ENCODE results near the gene C4orf50.

The C4orf50 gene

DNA sequence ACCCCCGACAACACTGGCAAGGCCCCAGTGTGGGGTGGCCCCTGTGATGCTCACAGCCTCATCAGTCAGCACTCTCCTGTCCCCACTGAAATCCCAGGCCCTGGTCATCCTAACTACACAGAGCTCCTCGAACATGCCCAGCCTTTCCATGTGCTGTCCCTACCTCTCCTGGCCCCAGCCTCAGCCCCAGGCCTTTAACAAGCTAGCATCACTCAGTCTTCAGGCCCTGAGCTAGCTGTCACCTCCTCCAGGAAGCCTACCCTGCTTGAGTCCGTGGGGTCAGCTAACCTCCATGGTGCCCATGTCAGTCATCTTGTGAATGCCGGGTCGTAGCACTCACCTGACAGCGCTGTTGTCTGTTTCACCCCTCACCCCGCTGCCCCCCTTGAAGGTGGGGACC is 25.6 kb upstream of the C4orf50 start:
- DNase-seq (ENCODE audit: low read depth, low spot score): no peak

DNA sequence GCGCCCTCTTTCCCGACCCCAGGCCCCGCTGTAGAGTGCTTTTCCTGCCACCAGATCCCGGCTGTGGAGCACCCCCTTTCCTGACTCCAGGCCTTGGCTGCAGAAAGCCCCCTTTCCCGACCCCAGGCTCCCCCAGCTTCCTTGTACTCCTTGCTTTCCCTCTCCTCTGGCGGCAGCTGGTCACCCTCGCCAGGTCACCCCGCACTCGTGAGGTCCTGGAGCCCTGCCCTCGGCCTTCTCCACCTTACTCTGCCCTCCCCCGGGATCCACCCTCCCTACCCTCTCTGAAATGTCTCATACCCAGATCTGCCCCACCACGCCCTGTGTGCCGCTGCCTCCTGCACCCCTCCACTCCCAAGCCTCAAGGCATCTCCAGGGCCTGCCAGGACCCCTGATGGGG is 25.0 kb upstream of the C4orf50 start:
- DNase-seq (ENCODE audit: low read depth, low spot score): no peak

DNA sequence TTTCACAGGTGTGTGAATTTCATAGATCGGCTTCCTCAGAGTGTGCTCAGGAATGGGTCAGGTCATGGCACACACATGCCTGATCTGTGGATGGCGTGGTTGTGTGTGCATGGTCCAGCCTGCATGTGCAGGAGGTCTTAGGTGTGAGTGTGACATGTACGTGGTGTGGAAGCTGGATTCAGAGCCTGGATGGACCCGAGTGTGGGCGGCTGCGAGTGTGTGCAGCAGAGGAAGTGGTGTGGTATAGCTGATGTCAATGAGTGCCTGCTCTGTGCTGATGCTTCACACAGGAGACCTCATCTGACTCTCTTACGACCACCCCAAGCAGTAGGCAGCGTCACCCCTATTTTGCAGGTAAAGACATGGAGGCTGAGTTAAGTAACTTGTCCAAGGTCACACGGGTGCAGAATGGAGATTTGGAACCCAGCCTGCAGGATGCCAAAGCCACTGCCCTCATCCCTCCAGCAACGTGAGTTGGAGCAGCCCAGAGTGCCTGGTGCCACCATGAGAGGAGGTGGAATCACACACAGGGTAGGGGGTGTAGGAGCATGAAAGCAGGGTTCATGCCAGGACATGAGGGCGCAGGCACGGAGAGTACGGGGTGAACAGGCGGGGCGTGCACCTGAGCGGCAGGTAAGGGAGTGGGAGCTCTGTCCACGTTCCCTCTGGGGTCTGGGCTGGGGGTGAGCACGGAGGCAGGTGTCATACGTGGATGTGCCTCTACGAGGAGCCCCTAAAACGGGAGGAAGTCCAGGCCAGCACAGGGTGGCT is 24.2 kb upstream of the C4orf50 start:
- no peak for DNase-seq (ENCODE audit: low read depth, low spot score)

DNA sequence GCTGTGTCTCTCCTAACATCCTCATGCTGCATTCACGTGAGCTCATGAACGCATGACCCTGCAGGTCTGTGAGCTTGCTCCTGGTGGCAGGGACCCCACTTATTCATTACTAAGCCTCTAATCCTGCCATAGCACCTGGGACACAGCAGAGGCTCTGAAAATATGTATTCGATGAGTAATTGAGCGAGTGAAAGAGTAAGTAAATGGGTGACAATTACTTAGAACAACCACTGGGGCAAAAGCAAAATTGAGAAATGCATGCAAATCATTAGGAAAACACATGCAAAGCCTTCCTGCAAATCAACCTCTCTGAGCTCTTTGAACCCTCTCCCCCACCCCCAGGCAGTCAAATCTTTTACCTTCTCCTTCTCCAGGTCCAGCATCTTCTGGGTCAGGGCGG is 23.6 kb upstream of the C4orf50 start:
- DNase-seq (ENCODE audit: low read depth, low spot score): no peak

DNA sequence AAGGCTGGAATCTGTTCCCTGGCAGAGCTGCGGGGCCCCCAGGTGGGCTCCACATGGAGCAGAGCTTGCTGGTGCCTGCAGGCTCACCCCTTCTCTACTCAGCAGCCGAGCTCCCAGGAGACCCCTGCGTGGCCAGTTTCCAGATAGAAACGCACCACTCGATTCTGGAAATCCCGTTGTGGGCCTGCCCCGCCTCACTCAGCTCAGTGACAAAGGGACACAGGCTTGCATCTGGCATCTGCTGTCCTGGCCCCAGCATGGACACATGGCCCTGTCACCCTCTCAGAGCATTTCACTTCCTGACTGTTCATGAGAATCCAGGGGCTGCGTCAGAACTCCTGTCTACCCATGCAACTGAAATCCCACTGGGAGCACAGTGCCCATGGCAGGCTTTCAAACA is 20.5 kb upstream of the C4orf50 start:
- DNase-seq (ENCODE audit: low read depth, low spot score): no peak

DNA sequence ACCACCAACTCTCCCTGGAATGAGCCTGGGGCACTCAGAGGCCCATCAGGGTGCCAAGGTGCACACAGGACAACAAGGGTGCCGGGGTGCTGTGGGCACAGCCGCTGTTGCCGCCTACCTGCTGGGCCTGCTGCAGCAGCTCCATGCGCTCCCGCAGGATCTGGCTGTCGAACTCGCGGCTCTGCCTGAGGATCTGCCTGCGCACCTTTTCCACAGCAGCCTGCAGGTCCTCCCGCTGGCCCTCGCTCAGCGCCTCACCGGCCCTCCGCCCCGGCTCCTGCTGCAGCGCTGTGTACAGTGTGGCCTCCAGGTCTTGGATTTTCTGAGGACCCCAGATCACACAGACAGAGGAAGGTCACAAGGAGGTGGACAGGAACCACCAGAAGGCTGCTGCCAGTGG is 17.6 kb upstream of the C4orf50 start:
- DNase-seq (ENCODE audit: low read depth, low spot score): no peak

DNA sequence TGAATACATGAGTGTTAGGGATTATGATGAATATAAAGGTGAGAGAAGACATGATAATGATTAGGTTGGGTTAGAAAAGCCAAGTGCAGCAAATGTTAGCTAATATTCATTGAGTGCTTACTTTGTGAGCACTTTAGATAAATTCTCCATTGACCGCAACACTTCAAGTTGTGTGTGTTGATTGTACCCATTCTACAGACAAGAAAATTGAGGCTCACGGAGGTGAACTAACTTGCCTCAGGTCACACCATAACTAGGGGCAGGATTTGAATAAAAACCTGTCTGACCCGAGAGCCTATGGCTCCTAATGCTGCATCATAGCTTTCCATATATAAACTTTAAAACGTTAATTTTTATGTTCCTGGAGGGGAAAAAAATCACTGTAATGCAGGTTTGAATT is 15.2 kb upstream of the C4orf50 start:
- no peak for DNase-seq (ENCODE audit: low read depth, low spot score)

DNA sequence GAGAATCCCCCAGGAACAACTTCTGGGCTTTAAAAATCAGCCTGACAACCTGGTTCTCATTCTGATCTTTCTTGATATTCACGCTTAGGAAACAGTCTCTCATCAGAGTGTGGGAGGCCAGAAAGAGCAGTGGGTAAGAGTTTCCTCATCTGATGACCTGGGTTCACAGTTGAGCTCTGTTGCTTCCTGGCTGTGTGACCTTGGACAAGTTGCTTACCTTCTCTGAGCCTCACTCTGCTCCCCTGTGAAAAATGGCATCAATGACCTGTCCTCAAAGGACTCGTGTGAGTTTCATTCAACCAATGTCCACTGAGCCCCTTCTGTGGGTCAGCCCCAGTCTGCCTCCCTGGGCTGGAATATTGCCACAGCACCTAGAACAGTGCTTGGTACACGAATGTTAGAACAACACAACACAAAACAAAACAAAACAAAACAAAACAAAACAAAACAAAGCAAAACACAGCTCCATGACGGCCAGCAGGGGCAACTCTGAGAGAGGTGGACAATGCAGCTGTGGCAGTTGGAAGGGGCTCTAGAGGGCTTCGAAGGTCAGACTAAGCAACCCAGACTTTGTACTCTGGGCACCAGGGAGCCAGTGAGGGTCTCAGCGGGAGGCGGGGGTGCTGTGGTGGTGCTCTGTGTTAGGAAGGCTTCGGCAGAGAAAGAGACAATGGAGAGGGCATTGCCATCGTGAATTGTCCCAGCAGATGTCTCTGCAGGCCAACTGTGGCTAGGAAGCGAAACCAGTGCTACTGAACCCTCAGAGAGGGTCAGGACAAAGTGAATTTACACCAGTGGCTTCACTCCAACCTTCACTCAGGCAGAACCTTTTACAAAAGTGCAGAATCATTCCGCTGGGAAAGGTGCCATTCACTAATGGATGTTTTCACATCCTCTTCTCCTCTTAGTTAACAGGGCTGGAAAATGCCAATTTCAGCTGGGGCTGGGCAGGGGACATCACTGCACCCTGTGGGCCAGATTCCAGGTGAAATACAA is 14.3 kb upstream of the C4orf50 start:
- DNase-seq (ENCODE audit: low read depth, low spot score): peak; percentile 66

DNA sequence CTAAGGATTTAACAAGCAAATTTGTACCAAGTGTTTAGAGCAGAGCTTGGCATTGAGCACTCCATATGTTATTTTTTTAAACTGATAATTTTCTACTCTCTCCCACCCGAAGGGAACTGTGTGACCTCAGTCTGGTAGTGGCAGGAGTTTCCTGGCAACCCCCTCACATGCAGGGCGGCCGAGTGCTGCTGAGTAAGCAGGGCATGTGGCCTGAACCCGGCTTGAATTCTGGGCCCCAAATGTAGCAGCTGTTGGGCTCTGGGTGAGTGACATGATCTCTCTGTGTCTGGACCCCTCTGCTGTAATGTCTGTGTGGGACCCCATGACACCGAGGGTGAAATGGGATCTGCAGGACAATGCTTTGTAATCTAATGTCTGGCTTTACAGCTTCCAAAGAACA is 13.6 kb upstream of the C4orf50 start:
- peak; percentile 10 for DNase-seq (ENCODE audit: low read depth, low spot score)

DNA sequence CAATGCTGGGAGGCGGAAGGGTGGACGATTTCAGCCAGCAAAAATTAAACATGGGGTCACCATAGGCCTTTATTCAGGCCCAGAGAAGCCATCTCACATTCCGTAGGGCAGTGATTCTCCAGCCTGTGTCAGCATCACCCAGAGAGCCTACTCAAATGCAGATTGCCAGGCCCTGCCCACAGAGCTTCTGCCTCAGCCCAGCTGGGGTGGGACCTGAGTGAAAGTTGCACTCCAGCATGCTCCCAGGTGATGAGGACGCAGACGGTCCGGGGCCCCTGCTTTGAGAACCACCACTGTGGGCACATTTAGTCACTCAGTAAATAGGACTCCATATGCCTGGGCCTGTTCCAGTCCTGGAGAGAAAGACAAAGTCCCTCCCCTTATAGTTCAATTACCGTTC is 12.4 kb upstream of the C4orf50 start:
- DNase-seq (ENCODE audit: low read depth, low spot score): no peak

DNA sequence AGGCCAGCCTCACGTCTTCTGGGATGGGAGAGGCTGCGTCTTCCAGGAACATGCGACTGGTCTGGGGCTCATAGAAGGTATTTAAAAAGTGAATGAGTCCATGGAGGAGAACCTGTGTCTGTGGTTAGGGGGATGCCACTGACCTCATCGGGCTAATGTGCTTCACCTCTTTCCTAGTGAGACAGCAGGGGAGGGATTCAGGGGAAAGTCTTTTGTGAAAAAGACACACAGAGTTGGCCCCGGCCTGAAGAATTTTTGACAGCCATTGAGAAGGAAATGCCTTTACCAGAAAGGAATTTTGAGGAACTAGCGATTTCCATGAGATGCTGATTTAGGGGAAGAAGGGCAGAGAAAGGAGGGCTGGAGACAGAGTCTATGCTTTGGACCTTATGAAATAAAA is 11.0 kb upstream of the C4orf50 start:
- DNase-seq (ENCODE audit: low read depth, low spot score): no peak

DNA sequence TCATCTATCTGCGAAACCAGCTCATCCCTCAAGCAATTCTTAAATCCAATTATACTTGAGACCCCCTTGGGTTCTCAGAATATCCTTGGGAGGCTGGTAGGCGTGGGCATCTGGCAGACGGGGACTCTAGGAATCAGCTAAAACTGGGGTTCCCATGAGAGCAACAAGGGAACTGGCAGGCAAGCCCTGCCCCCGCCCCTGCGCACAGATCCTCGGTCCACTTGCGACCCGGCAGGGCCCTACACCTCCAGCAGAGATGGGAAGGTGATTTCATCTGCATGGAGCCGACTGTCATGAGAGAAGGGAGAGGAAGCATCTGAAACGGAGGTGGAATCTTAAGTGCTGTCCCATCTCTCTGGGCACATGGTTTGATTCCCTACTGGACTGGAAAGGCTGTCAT is 9.9 kb upstream of the C4orf50 start:
- DNase-seq (ENCODE audit: low read depth, low spot score): no peak

DNA sequence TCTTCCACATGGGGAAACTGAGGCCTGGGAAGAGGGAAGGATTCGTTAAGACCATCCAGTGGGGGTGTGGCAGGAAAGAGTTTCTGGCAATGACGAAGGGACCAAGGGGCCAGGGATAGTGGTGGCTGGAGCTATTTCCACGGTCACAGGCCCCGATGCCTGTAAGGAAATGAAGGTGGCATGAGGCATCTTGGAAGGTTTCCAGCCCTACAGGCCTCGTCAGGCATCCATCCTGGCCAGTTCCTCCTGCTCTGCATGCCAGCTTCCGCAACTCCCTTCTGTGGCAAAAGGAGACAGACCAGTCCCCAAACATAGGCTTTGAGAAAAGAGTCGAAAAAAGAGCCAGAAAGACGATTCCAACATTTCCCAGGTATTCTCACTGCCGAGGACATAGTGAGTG is 9.2 kb upstream of the C4orf50 start:
- DNase-seq (ENCODE audit: low read depth, low spot score): no peak

DNA sequence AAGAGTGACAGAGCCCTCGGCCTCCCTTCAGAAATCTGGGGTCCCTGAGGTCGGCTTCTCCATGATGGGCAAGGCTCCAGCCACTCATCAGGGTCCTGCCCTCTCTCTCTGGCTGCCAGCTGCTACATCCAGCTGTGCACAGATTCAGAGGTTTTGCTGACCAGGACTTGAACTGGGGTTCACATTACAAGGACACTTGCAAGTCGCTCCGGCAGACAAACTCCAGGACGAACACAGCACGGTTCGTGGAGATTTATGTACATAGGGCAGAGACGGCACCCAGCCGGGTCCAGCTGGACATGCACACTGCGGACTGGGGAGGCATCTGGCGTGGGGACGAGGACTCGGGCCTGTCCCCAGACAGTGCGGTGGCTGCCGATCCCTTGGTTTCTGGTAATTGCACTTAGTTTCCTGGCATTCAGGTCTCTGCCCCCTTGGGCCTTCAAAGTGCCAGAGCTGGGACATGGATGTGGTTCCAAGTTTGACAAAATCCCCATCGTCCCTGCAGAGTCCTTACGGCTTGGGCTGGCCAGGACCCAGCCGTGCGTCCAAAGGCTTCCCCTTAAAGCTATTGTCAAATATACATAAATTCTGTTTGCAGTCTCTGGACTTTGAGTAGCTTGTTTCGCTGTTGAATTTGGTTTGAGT is 6.2 kb upstream of the C4orf50 start:
- no peak for DNase-seq (ENCODE audit: low read depth, low spot score)

DNA sequence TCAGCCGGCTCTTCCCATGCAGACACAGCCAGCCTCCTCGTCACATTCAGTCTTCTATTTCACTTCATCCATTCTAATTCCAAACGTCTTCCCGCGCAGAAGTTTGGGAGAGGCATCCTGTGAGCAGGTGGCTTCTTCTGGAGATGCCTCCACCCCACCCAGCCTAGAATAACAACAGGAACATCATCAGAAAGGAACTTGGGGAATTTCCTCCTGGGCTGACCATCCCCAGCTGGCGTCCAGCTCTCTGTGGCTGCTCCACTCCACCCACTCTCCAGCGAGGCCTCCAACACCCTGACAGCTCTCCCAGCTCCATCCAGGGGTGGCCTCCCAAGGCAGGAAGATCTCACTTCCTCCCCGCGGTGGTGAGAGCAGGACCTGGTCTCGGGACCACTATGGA is 5.5 kb upstream of the C4orf50 start:
- DNase-seq (ENCODE audit: low read depth, low spot score): no peak

DNA sequence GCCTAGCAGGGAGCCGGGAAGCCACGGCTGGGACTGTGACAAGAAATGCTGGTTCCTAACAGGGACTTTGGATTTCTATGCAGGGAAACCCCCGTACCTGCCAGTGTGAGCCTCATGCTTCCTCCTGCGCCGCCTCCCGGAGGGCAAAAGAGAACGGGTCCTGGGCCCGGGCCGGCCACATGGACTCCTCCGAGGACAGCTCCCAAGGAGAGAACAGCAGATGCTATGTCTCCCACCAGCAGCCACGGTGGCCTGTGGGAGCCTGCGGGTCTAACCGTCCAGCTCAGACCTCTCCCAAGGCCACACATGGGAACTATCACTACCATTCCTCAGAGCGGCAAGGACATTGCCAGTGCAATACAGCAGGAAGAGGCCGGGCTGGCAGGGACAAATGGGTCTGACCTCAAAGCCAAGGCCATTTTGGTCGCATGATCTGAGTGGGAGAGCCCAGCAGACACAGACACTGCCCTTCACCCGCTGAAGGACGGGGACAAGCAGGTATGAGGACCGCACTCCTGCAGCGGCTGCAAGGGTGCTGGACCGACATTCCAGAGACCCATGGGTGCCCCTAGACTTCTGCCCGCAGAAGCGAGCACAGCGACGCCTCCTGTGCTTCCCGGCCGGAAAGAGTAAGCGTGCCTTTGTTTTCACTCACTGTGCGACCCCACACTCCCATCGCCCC is 4.5 kb upstream of the C4orf50 start:
- DNase-seq (ENCODE audit: low read depth, low spot score): no peak

DNA sequence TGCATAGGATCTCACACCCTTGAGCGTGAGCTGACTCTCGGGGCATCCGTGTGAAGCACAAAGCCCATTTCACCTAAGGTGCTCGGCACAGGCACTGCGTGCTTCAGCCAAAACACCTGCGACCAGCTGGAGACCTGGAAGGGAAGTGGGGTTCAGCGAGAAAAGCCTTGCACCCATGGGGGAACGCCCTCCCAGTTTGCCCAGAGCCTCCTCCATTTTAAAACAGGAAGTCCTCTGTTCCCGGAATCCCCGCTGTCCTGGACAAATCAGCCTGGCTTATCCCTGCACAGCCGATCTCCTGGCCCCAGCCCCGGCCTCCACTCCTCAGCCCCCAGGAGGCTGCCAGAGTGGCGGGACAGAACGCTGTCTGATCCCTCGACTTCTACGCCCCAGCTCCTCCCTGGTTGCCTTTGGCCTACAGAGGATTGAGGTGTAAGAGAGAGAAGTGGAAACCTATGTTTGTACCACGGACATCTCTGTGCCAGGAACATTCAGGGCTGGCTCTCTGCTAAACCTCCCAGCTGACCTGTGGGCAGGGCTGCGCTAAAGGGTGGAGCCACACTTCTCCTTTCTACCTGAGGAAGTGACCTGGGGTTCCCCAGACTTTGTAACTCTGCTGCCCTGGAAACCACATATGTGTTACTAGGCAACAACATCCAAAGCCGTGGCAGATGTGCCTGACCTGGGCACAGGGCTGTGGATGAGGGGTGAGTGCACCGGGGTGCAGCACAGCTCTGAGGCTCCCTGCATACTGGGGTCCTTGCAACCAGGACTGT is 3.8 kb upstream of the C4orf50 start:
- DNase-seq (ENCODE audit: low read depth, low spot score): no peak

DNA sequence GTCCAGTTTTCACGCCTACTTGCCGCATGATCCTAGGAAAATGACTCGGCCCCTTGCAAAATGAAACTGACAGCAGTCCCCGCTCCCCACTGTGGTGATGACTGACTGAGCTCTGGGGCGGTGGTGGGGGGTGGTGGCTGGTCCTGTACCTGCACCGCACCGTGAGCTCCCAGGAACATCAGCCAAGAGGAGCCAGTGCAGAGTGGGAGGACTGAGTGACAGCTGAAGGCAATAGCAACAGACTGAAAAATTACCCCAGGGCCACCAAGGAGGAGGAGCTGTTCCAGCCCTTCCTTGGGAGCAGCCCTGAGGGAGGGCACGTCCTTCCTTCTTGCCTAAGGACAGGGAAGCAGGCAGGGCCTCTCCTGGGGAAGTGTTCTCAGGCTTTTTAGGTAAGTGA is 2.4 kb upstream of the C4orf50 start:
- no peak for DNase-seq (ENCODE audit: low read depth, low spot score)

DNA sequence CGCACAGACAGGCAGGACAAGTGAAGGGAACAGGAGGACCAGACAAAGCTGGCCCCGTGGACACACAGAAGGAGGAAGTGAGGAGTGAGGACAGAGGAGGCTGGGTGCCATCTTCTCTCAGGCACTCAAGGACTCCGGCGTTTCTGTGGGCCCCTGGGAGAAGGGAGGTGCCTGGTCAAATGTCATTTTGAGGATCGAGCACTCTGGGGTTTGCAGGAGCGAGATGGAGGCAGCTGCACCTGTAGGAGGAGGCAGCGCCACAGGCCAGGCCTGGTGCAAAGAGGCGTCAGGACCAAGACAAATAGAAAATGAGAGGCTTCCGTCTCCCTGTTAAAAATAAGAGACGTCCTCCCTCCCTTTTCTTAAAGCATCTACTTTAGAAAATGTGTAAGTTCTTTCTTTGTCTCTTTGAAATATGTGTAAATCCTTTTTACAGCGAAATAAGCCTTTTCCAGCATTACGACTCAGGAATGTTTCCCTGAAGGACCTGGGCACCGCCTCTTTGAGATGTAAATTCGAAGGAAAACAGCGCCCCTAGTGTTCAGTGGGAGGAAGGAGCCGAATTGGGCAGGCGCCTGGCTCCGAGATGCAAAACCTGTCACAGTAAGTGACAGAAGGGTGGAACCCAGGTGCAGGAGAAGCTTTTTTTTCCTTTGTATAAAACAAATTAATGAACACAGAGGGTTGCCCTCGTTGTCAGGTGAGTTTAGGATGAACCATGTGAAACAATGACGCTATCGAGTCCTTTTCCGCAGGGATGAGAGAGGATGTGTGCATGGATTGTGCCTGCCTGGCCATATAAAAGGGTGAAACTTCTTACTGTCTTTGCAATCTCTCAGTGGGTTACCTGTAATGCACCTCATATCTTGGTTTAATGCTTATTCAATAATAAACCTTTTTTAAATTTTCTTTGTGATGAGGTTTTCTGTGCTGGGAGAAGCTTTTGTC is 1.4 kb upstream of the C4orf50 start:
- DNase-seq (ENCODE audit: low read depth, low spot score): peak; percentile 73

DNA sequence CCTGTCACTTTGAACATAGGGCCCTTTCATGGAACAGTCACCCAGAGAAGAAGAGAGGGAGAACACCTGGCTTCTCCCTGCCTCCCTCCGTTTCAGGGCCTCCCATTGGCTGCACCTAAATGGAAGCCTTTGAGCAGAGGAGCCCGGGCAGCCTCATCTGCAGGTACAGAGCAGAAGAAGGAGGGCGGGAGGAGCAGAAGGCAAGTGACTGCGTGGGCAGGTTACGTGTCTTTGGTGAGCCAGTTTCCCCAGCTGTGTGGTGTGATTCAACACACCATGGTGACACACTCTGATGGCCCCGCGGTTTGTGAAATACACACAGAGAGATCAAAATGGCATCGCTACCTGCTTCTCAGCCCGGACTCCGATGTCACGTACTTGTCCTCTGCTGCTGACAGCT is 431 bp downstream of the C4orf50 start:
- DNase-seq (ENCODE audit: low read depth, low spot score): no peak

Measured in astrocyte of the hippocampus (primary cell).